Measurements from ENCODE around the gene TEAD3. TPM values are rescaled to one million over a fixed set of nuclear protein-coding genes. Genes with fewer than 3 reads are reported as not detected.

TEAD3 gene
- total RNA-seq, 2 experiments from 2014 or later: 1.4 to 1.5 TPM

GRCh38 chr6:35473075-35473849, 23.6 kb downstream of the TEAD3 start:
- no peak overlapping the region for H3K4me3 Mint-ChIP-seq
- ChIA-PET POLR2A (interaction anchor here (0.6 to 1.5 kb wide), 10 partner anchors 9 to 255 kb away, joined by 3 to 5 read pairs (median 4); no protein-coding TSS in a partner anchor), CTCF (interaction anchor here (0.6 to 1.8 kb wide), 6 partner anchors 9 to 621 kb away, joined by 3 to 6 read pairs (median 3); no protein-coding TSS in a partner anchor)
- H3K4me1 Mint-ChIP-seq: peaks cover 35% of the 10 kb centered on the region
- ATAC-seq (peak; percentile 11), DNase-seq (peak; percentile 34)
- no peaks in the 10 kb centered on the region for H3K9me3 Mint-ChIP-seq (ENCODE audit: low read depth)
- intact Hi-C loops (cut with DNase I, micrococcal nuclease): loop anchor here in 1 of 2 experiments (5.0 kb wide), 1 partner anchor 1236 kb away; the partner anchor contains the start of gene HMGA1
- no peaks in the 10 kb centered on the region for H3K27me3 Mint-ChIP-seq
- H3K36me3 Mint-ChIP-seq (ENCODE audit: low read depth): peaks cover 48% of the 10 kb centered on the region
- H3K27ac Mint-ChIP-seq: peak overlapping the region; percentile 75

GRCh38 chr6:35471836-35472345, 25.0 kb downstream of the TEAD3 start:
- ATAC-seq (no peak), DNase-seq (no peak)
- H3K27me3 Mint-ChIP-seq: no peaks in the 10 kb centered on the region
- ChIA-PET POLR2A (interaction anchor here (0.6 to 3.1 kb wide), 7 partner anchors 15 to 1761 kb away, joined by 3 to 11 read pairs (median 3); partner anchors contain the start of genes TEAD3 and UQCC2), CTCF (interaction anchor here (0.5 to 1.6 kb wide), 8 partner anchors 12 to 265 kb away, joined by 3 to 5 read pairs (median 4); no protein-coding TSS in a partner anchor)
- H3K4me1 Mint-ChIP-seq: peaks cover 44% of the 10 kb centered on the region
- H3K4me3 Mint-ChIP-seq: peak overlapping the region; percentile 93
- intact Hi-C loops (cut with DNase I, micrococcal nuclease): loop anchor here in 1 of 2 experiments (1.0 to 5.0 kb wide), 2 partner anchors 25 to 1235 kb away; partner anchors contain the start of genes HMGA1 and TEAD3
- peaks cover 59% of the 10 kb centered on the region for H3K36me3 Mint-ChIP-seq (ENCODE audit: low read depth)
- H3K27ac Mint-ChIP-seq: peak overlapping the region; percentile 39
- H3K9me3 Mint-ChIP-seq (ENCODE audit: low read depth): no peaks in the 10 kb centered on the region

- no peak for DNase-seq
- Mint-ChIP-seq H3K4me3 (peak overlapping the region; percentile 93), H3K4me1 (peaks cover 44% of the 10 kb centered on the region), H3K27ac (peak overlapping the region; percentile 98), H3K36me3 (ENCODE audit: low read depth) (peaks cover 60% of the 10 kb centered on the region), H3K9me3 (ENCODE audit: low read depth) (no peaks in the 10 kb centered on the region), H3K27me3 (no peaks in the 10 kb centered on the region)
- intact Hi-C loops (cut with DNase I, micrococcal nuclease): loop anchor here in 1 of 2 experiments (5.0 kb wide), 1 partner anchor 1233 kb away; the partner anchor contains the start of gene HMGA1
- no peak for ATAC-seq
- ChIA-PET POLR2A (interaction anchor here (0.6 to 3.1 kb wide), 8 partner anchors 27 to 985 kb away, joined by 3 to 11 read pairs (median 5); partner anchors contain the start of gene TEAD3), CTCF (interaction anchor here (1.1 to 1.6 kb wide), 3 partner anchors 125 to 171 kb away, joined by 3 to 5 read pairs (median 3); no protein-coding TSS in a partner anchor)
These were observed 26.2 kb downstream of the TEAD3 start for GRCh38 chr6:35470663-35471120.

- Mint-ChIP-seq H3K4me1 (peaks cover 44% of the 10 kb centered on the region), H3K9me3 (ENCODE audit: low read depth) (no peaks in the 10 kb centered on the region), H3K27ac (peak overlapping the region; percentile 98), H3K36me3 (ENCODE audit: low read depth) (peaks cover 60% of the 10 kb centered on the region), H3K27me3 (no peaks in the 10 kb centered on the region), H3K4me3 (peak overlapping the region; percentile 93)
- peak; percentile 45 for DNase-seq
- CTCF ChIA-PET: interaction anchor here (1.1 to 1.4 kb wide), 2 partner anchors 128 to 170 kb away, joined by 3 read pairs; no protein-coding TSS in a partner anchor
- no peak for ATAC-seq
- POLR2A ChIA-PET: interaction anchor here (1.1 to 3.1 kb wide), 2 partner anchors 27 to 169 kb away, joined by 3 to 11 read pairs; partner anchors contain the start of gene TEAD3
- intact Hi-C loops (cut with DNase I, micrococcal nuclease): loop anchor here in 1 of 2 experiments (2.0 to 5.0 kb wide), 5 partner anchors 217 to 1233 kb away; partner anchors contain the start of genes ANKS1A, ARMC12, FKBP5 and HMGA1
These were observed 26.9 kb downstream of the TEAD3 start for GRCh38 chr6:35469751-35470662.

- ChIA-PET POLR2A (interaction anchor here (0.5 to 3.1 kb wide), 2 partner anchors 28 to 122 kb away, joined by 5 to 11 read pairs; partner anchors contain the start of gene TEAD3), CTCF (interaction anchor here (2.0 to 3.9 kb wide), 2 partner anchors 12 to 127 kb away, joined by 16 to 23 read pairs; partner anchors contain the start of gene PPARD)
- Mint-ChIP-seq H3K4me3 (peak overlapping the region; percentile 93), H3K36me3 (ENCODE audit: low read depth) (peaks cover 63% of the 10 kb centered on the region), H3K9me3 (ENCODE audit: low read depth) (no peaks in the 10 kb centered on the region), H3K4me1 (peaks cover 44% of the 10 kb centered on the region), H3K27ac (peak overlapping the region; percentile 98), H3K27me3 (no peaks in the 10 kb centered on the region)
- intact Hi-C loops (cut with DNase I, micrococcal nuclease): loop anchor here (1.0 to 5.0 kb wide), 11 partner anchors 17 to 580 kb away; partner anchors contain the start of genes FANCE (in 2 of the 2), PPARD (in 2 of the 2), ANKS1A (in 1 of the 2) and ARMC12 (in 1 of the 2)
- ATAC-seq (no peak), DNase-seq (no peak)
These were observed 27.7 kb downstream of the TEAD3 start for GRCh38 chr6:35468980-35469750.

- Mint-ChIP-seq H3K27ac (peak within 1 kb of the TSS; percentile 98), H3K4me1 (peaks cover 43% of the 10 kb centered on the region), H3K36me3 (ENCODE audit: low read depth) (peaks cover 64% of the 10 kb centered on the region), H3K27me3 (no peaks in the 10 kb centered on the region), H3K4me3 (peak within 1 kb of the TSS; percentile 93), H3K9me3 (ENCODE audit: low read depth) (no peaks in the 10 kb centered on the region)
- ATAC-seq: peak; percentile 87
- intact Hi-C loops (cut with DNase I, micrococcal nuclease): loop anchor here (1.0 to 5.0 kb wide), 11 partner anchors 16 to 580 kb away; partner anchors contain the start of genes FANCE (in 2 of the 2), PPARD (in 2 of the 2), ANKS1A (in 1 of the 2) and ARMC12 (in 1 of the 2)
- ChIA-PET POLR2A (interaction anchor here (0.5 to 1.5 kb wide), 5 partner anchors 8 to 126 kb away, joined by 3 to 7 read pairs (median 5); partner anchors contain the start of genes FANCE and PPARD), CTCF (interaction anchor here (0.7 to 3.9 kb wide), 11 partner anchors 12 to 209 kb away, joined by 3 to 38 read pairs (median 5); partner anchors contain the start of genes FANCE, PPARD and ZNF76)
- DNase-seq: peak; percentile 97
These were observed 28.5 kb downstream of the TEAD3 start, which contains the start of gene RPL10A for GRCh38 chr6:35468181-35468979. RPL10A (plus strand) TSS chr6:35468401; CDS start chr6:35468435, 34 bp downstream.

- Mint-ChIP-seq H3K9me3 (ENCODE audit: low read depth) (no peaks in the 10 kb centered on the region), H3K36me3 (ENCODE audit: low read depth) (peaks cover 57% of the 10 kb centered on the region), H3K4me3 (no peak overlapping the region), H3K27ac (no peak overlapping the region), H3K4me1 (peaks cover 22% of the 10 kb centered on the region), H3K27me3 (no peaks in the 10 kb centered on the region)
- POLR2A ChIA-PET: interaction anchor here (1.0 kb wide), 1 partner anchor 8 kb away, joined by 3 read pairs; no protein-coding TSS in a partner anchor
- intact Hi-C loops (cut with DNase I, micrococcal nuclease): loop anchor here in 1 of 2 experiments (5.0 kb wide), 1 partner anchor 222 kb away; the partner anchor contains the start of gene FKBP5
- CTCF ChIA-PET: interaction anchor here (0.6 to 3.9 kb wide), 7 partner anchors 9 to 170 kb away, joined by 3 to 38 read pairs (median 5); partner anchors contain the start of genes DEF6 and FANCE
- no peak for DNase-seq
- no peak for ATAC-seq
These were observed 31.2 kb downstream of the TEAD3 start for GRCh38 chr6:35465646-35466045.

- H3K36me3 Mint-ChIP-seq (ENCODE audit: low read depth): peaks cover 49% of the 10 kb centered on the region
- H3K27me3 Mint-ChIP-seq: no peaks in the 10 kb centered on the region
- H3K4me3 Mint-ChIP-seq: no peak overlapping the region
- CTCF ChIA-PET: interaction anchor here (0.6 to 1.0 kb wide), 9 partner anchors 13 to 171 kb away, joined by 3 to 6 read pairs (median 3); partner anchors contain the start of gene PPARD
- POLR2A ChIA-PET: interaction anchor here (0.5 to 1.0 kb wide), 3 partner anchors 11 to 712 kb away, joined by 3 read pairs; partner anchors contain the start of gene FANCE
- no peaks in the 10 kb centered on the region for H3K9me3 Mint-ChIP-seq (ENCODE audit: low read depth)
- intact Hi-C loops (cut with DNase I, micrococcal nuclease): no loop called here
- no peak overlapping the region for H3K27ac Mint-ChIP-seq
- DNase-seq (no peak), ATAC-seq (no peak)
- H3K4me1 Mint-ChIP-seq: peaks cover 10% of the 10 kb centered on the region
These were observed 33.6 kb downstream of the TEAD3 start for GRCh38 chr6:35463292-35463691.

All from activated CD4-positive, alpha-beta T cell treated with anti-CD3 and anti-CD28 coated beads for 36 hours (primary cell).